HEK293 (cell line): ENCODE data around the gene CLEC16A.
A peak's percentile ranks its signal among the peaks of the same experiment; 100 is the strongest.
"Not testable (repeated sequence)": the region's sequence is repeated elsewhere in the genome, so short reads cannot be mapped to it uniquely, and the experiment has no call there.

Experiments used
- CTCF ChIA-PET: fragments of 350-600 bp; formaldehyde crosslinking; extraction: SDS; loops from one replicate; lab custom pipeline; 2021; ENCODE audit warnings: antibody characterized with exemption; lab: Yijun Ruan, JAX
- POLR2A ChIA-PET: fragments of 300-600 bp; formaldehyde crosslinking; extraction: SDS; loops from one replicate; lab custom pipeline; 2020; ENCODE audit warnings: antibody characterized with exemption, inconsistent platforms; lab: Yijun Ruan, JAX
- H3K27ac ChIP-seq: fragments of 200-500 bp; sonication (Bioruptor generic); 2 replicates; pipeline ENCODE4 v1.5.1; 2014; ENCODE audit warnings: low read depth, low read length, control low read depth, inconsistent platforms; ENCODE audit errors: extremely low read depth
- H3K36me3 ChIP-seq, 2 experiments: fragments of 200-500 bp in 1 of 2; sonication (Bioruptor generic) in 1 of 2; 1 replicate in 1 of 2; 2 replicates in 1 of 2; pipeline ENCODE4 v1.5.1; 2014 to 2017; ENCODE audit warnings: inconsistent platforms in 2 of 2, low read length in 2 of 2; ENCODE audit not compliant: control insufficient read depth in 2 of 2, insufficient read depth in 1 of 2
- H3K4me1 ChIP-seq: fragments of 200-500 bp; sonication (Bioruptor generic); 2 replicates; pipeline ENCODE4 v1.5.1; 2014; ENCODE audit warnings: mild to moderate bottlenecking, low read length, inconsistent platforms; ENCODE audit not compliant: control insufficient read depth, insufficient read depth
- H3K4me3 ChIP-seq: 2 replicates; pipeline ENCODE4 v1.5.1; 2011; ENCODE audit warnings: low read depth, mild to moderate bottlenecking, control low read depth, low read length, moderate library complexity
- H3K9me3 ChIP-seq: fragments of 200-500 bp; sonication (Bioruptor generic); 2 replicates; pipeline ENCODE4 v1.5.1; 2014; ENCODE audit warnings: low read depth, low read length, inconsistent platforms; ENCODE audit not compliant: control insufficient read depth, insufficient read depth
- BCL11B ChIP-seq: fragments of 450-650 bp; formaldehyde crosslinking; IDR thresholded peaks from 2 replicates; pipeline ENCODE4 v1.5.1; 2016; ENCODE audit warnings: low read depth, missing biosample characterization, missing genetic modification characterization
- EGR2 ChIP-seq: fragments of 450-650 bp; formaldehyde crosslinking; IDR thresholded peaks from 2 replicates; pipeline ENCODE4 v1.5.1; 2016; ENCODE audit warnings: low read depth, missing biosample characterization, missing genetic modification characterization
- FEZF1 ChIP-seq: fragments of 450-650 bp; formaldehyde crosslinking; IDR thresholded peaks from 2 replicates; pipeline ENCODE4 v1.5.1; 2016; ENCODE audit warnings: missing biosample characterization, missing genetic modification characterization
- GLI4 ChIP-seq: fragments of 450-650 bp; formaldehyde crosslinking; IDR thresholded peaks from 2 replicates; pipeline ENCODE4 v1.5.1; 2016; ENCODE audit warnings: missing biosample characterization, missing genetic modification characterization
- RBAK ChIP-seq: fragments of 450-650 bp; formaldehyde crosslinking; IDR thresholded peaks from 2 replicates; pipeline ENCODE4 v1.5.1; 2016; ENCODE audit warnings: missing biosample characterization, missing genetic modification characterization
- REPIN1 ChIP-seq: fragments of 450-650 bp; formaldehyde crosslinking; IDR thresholded peaks from 2 replicates; pipeline ENCODE4 v1.5.1; 2017; ENCODE audit warnings: missing biosample characterization, missing genetic modification characterization, low read depth
- SALL2 ChIP-seq: fragments of 450-650 bp; formaldehyde crosslinking; IDR thresholded peaks from 2 replicates; pipeline ENCODE4 v1.5.0; 2017; ENCODE audit warnings: missing biosample characterization, mild to moderate bottlenecking, missing genetic modification characterization, borderline replicate concordance
- SP7 ChIP-seq: fragments of 450-650 bp; formaldehyde crosslinking; IDR thresholded peaks from 2 replicates; pipeline ENCODE4 v1.5.1; 2016; ENCODE audit warnings: missing biosample characterization, missing genetic modification characterization
- TRIM28 ChIP-seq: IDR thresholded peaks from 2 replicates; pipeline ENCODE4 v1.6.1; 2011; ENCODE audit warnings: low read length, control low read depth, borderline replicate concordance
- ZBTB20 ChIP-seq: fragments of 450-650 bp; formaldehyde crosslinking; IDR thresholded peaks from 2 replicates; pipeline ENCODE4 v1.5.1; 2016; ENCODE audit warnings: missing biosample characterization, missing genetic modification characterization
- ZBTB48 ChIP-seq: fragments of 450-650 bp; formaldehyde crosslinking; IDR thresholded peaks from 2 replicates; pipeline ENCODE4 v1.5.1; 2016; ENCODE audit warnings: missing biosample characterization, missing genetic modification characterization
- ZEB2 ChIP-seq: fragments of 450-650 bp; formaldehyde crosslinking; IDR thresholded peaks from 2 replicates; pipeline ENCODE4 v1.5.1; 2016; ENCODE audit warnings: missing biosample characterization, missing genetic modification characterization
- ZNF114 ChIP-seq: fragments of 450-650 bp; formaldehyde crosslinking; IDR thresholded peaks from 2 replicates; pipeline ENCODE4 v1.5.0; 2017; ENCODE audit warnings: missing biosample characterization, missing genetic modification characterization
- ZNF202 ChIP-seq: fragments of 450-650 bp; formaldehyde crosslinking; IDR thresholded peaks from 2 replicates; pipeline ENCODE4 v1.5.1; 2016; ENCODE audit warnings: missing biosample characterization, missing genetic modification characterization, borderline replicate concordance
- ZNF266 ChIP-seq: fragments of 450-650 bp; formaldehyde crosslinking; IDR thresholded peaks from 2 replicates; pipeline ENCODE4 v1.5.1; 2016; ENCODE audit warnings: missing biosample characterization, missing genetic modification characterization, low read depth
- ZNF311 ChIP-seq: fragments of 450-650 bp; formaldehyde crosslinking; IDR thresholded peaks from 2 replicates; pipeline ENCODE4 v1.5.1; 2017; ENCODE audit warnings: missing biosample characterization, missing genetic modification characterization, borderline replicate concordance
- ZNF394 ChIP-seq: fragments of 450-650 bp; formaldehyde crosslinking; IDR thresholded peaks from 2 replicates; pipeline ENCODE4 v1.5.1; 2016; ENCODE audit warnings: missing biosample characterization, missing genetic modification characterization, mild to moderate bottlenecking, moderate library complexity, borderline replicate concordance
- ZNF558 ChIP-seq: fragments of 450-650 bp; formaldehyde crosslinking; IDR thresholded peaks from 2 replicates; pipeline ENCODE4 v1.5.1; 2016; ENCODE audit warnings: missing biosample characterization, missing genetic modification characterization
- ZNF610 ChIP-seq: fragments of 450-650 bp; formaldehyde crosslinking; IDR thresholded peaks from 2 replicates; pipeline ENCODE4 v1.5.1; 2016; ENCODE audit warnings: missing biosample characterization, missing genetic modification characterization, borderline replicate concordance
- ZNF76 ChIP-seq: fragments of 450-650 bp; formaldehyde crosslinking; IDR thresholded peaks from 2 replicates; pipeline ENCODE4; 2016; ENCODE audit warnings: low read depth, missing biosample characterization, missing genetic modification characterization, borderline replicate concordance
- ZNF768 ChIP-seq: fragments of 450-650 bp; formaldehyde crosslinking; IDR thresholded peaks from 2 replicates; pipeline ENCODE4 v1.5.1; 2018; ENCODE audit warnings: missing biosample characterization, mild to moderate bottlenecking, missing genetic modification characterization
- ZNF777 ChIP-seq: fragments of 450-650 bp; formaldehyde crosslinking; IDR thresholded peaks from 2 replicates; pipeline ENCODE4 v1.5.1; 2017; ENCODE audit warnings: missing biosample characterization, missing genetic modification characterization, borderline replicate concordance
- ZNF843 ChIP-seq: fragments of 450-650 bp; formaldehyde crosslinking; IDR thresholded peaks from 2 replicates; pipeline ENCODE4 v1.5.1; 2016; ENCODE audit warnings: missing biosample characterization, missing genetic modification characterization
- TF ChIP-seq, protein P1 (sequence below): fragments of 450-650 bp; formaldehyde crosslinking; IDR thresholded peaks from 2 replicates; pipeline ENCODE4 v1.5.0; 2017; ENCODE audit warnings: missing biosample characterization, missing genetic modification characterization, borderline replicate concordance
- TF ChIP-seq, protein P2 (sequence below): fragments of 450-650 bp; formaldehyde crosslinking; IDR thresholded peaks from 2 replicates; pipeline ENCODE4 v1.5.1; 2017; ENCODE audit warnings: missing biosample characterization, missing genetic modification characterization

Gene CLEC16A

DNA sequence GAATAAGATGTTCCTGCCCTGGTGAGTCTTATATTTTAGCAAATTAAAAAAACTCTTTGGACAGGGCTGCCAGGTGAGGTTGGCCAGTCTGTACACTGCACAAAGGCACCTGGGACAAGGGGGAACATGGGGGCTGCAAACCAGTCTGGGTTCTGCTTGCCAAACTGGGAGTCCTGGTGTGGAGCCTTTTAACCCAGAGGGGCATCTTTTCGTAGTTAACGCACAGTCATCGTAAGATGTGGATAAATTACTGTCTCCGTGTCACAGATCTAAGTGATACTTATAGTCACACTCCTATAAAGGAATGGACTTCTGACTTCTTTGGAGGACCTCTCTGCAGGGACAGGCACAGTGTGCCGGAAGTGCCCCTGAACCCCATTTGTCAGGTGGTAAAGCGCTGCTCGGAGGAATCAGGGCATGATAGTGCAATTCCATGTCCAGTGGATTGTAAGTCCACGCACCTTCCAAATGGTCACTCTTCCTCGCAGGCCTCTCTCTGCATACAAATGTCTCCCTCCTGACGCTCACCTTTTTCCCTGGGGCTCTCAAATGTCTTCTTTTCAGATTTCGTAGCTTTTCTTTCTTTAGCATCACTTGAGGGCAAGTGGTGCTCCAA is 16.8 kb upstream of the CLEC16A start (continued):
- TF ChIP-seq, protein P1, sequence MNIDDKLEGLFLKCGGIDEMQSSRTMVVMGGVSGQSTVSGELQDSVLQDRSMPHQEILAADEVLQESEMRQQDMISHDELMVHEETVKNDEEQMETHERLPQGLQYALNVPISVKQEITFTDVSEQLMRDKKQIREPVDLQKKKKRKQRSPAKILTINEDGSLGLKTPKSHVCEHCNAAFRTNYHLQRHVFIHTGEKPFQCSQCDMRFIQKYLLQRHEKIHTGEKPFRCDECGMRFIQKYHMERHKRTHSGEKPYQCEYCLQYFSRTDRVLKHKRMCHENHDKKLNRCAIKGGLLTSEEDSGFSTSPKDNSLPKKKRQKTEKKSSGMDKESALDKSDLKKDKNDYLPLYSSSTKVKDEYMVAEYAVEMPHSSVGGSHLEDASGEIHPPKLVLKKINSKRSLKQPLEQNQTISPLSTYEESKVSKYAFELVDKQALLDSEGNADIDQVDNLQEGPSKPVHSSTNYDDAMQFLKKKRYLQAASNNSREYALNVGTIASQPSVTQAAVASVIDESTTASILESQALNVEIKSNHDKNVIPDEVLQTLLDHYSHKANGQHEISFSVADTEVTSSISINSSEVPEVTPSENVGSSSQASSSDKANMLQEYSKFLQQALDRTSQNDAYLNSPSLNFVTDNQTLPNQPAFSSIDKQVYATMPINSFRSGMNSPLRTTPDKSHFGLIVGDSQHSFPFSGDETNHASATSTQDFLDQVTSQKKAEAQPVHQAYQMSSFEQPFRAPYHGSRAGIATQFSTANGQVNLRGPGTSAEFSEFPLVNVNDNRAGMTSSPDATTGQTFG (tag by site-specific recombination), result no peak
- no peak for TF ChIP-seq FEZF1 (tag by site-specific recombination)

DNA sequence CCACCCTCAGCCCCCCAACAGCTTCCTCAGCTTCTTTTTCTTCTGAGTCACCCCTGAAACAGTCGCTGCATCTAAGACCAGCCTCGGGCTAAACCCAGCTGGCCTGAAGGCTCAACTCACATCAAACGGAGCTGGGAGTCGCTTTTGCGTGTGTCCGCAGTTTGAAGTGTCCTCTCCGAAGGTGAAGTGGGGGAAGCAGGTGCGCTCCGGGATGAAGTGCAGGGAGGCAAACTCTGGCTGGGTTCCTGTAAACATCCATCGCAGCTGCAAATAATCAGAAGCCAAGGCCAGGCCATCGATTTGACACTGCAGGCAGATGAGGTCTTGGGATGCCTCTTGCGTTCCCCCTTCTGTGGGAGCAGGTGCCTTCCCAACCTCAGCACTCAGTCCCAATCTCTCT is 15.3 kb upstream of the CLEC16A start:
- H3K9me3 ChIP-seq, H3K4me1 ChIP-seq, H3K27ac ChIP-seq, POLR2A ChIA-PET, H3K4me3 ChIP-seq: not testable (repeated sequence)
- CTCF ChIA-PET, result interaction anchor here (0.9 kb wide), 1 partner anchor 414 kb away, joined by 3 read pairs; no protein-coding TSS in a partner anchor
- peaks cover 0 to 59% of the 10 kb centered on the region in 2 experiments; a peak in 2 of 3 replicates for H3K36me3 ChIP-seq

DNA sequence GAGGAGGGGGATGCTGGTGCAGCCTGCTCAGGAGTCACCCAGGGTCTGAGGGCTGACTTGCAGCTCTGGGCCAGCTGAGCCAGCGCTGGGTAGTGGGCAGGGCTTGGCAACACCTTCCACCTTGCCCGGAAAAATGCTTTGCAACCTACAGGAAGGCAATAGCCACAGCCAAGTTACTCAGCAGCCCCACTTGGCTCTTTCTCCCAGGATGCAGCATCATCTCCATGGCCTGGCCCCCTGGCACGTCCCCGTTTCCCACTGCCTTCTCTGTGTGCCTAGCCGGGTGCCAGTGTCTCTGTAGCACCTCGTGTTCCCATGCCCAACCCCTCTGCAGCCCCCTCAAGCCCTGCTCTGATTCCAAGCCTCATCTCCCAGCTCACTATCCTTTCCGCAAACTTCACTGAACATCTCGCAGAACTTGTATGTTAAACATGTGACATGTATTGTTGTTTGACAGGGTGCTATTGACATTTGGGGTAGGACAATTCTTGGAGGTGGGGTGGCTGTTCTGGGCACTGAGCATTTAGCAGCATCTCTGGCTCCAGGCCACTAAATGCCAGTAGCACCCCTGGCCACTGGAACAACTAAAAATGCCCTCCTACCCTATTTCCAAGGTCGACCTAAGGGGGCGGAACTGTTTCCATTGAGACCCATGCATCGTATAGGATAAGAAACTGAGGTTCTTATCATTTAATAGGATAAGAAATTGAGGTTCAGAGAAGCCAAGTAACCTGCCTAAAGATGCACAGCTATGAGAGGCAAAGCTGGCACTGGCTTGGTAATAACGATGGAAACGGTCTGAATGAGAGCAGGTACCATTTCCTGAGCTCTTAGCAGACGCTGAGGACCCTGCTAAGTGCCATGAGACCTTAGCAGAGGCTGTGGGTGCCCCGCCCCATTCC is 14.3 kb upstream of the CLEC16A start:
- POLR2A ChIA-PET, result interaction anchor here (1.7 kb wide), 1 partner anchor 12 kb away, joined by 8 read pairs; the partner anchor contains the start of gene DEXI
- Histone ChIP-seq H3K4me1 (no peaks in the 10 kb centered on the region), H3K27ac (no peak overlapping the region), H3K4me3 (no peak overlapping the region), H3K9me3 (no peaks in the 10 kb centered on the region), H3K36me3 (peaks cover 0 to 64% of the 10 kb centered on the region in 2 experiments; a peak in 2 of 3 replicates)
- CTCF ChIA-PET, result interaction anchor here (0.9 kb wide), 1 partner anchor 415 kb away, joined by 3 read pairs; no protein-coding TSS in a partner anchor
- TF ChIP-seq ZBTB48 (tag by site-specific recombination) (no peak), EGR2 (tag by site-specific recombination) (no peak), ZNF76 (tag by site-specific recombination) (no peak), ZNF768 (tag by site-specific recombination) (0 out of 2 replicates have a peak, but pooled peaks have one; percentile 33), ZEB2 (tag by site-specific recombination) (no peak), ZNF610 (tag by site-specific recombination) (no peak), ZNF777 (no peak)
- TF ChIP-seq, protein P2, sequence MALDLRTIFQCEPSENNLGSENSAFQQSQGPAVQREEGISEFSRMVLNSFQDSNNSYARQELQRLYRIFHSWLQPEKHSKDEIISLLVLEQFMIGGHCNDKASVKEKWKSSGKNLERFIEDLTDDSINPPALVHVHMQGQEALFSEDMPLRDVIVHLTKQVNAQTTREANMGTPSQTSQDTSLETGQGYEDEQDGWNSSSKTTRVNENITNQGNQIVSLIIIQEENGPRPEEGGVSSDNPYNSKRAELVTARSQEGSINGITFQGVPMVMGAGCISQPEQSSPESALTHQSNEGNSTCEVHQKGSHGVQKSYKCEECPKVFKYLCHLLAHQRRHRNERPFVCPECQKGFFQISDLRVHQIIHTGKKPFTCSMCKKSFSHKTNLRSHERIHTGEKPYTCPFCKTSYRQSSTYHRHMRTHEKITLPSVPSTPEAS (tag by site-specific recombination), result no peak

DNA sequence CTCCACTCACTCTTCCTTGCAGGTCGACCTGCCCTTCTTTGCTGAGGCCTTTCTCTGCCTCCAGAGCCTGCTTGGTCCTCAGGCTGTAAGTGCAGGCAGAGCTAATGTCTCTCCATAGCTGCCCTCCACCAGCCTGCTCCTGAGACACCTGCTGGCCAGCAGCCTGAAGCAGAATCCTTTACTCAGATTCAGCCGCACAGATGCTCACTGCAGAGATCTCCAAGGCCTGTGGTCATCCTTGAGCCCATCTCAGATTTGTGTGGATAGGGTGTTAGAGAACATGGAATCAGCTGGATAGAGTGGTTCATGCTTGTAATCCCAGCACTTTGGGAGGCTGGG is 13.6 kb upstream of the CLEC16A start:
- CTCF ChIA-PET, result no interaction called here
- POLR2A ChIA-PET, result interaction anchor here (1.7 kb wide), 1 partner anchor 11 kb away, joined by 8 read pairs; the partner anchor contains the start of gene DEXI
- Histone ChIP-seq H3K4me3 (no peak overlapping the region), H3K4me1 (no peaks in the 10 kb centered on the region), H3K27ac (no peak overlapping the region), H3K36me3 (peaks cover 0 to 61% of the 10 kb centered on the region in 2 experiments; a peak in 2 of 3 replicates), H3K9me3 (no peaks in the 10 kb centered on the region)
- TF ChIP-seq REPIN1 (tag by site-specific recombination) (no peak), ZNF114 (no peak), SALL2 (tag by site-specific recombination) (no peak), ZNF394 (tag by site-specific recombination) (no peak), BCL11B (tag by site-specific recombination) (no peak), ZNF311 (no peak), GLI4 (tag by site-specific recombination) (no peak), RBAK (tag by site-specific recombination) (no peak), TRIM28 (no peak), ZNF266 (tag by site-specific recombination) (no peak), SP7 (no peak), ZNF843 (tag by site-specific recombination) (no peak), ZNF202 (tag by site-specific recombination) (no peak), ZBTB20 (tag by site-specific recombination) (no peak), ZNF558 (tag by site-specific recombination) (no peak)
